Duodenal mucosa (tissue), 2 donors: ENCODE results near the gene CDIPT.
A peak's percentile ranks its signal among the peaks of the same experiment; 100 is the strongest.
"Not testable (repeated sequence)": the region's sequence is repeated elsewhere in the genome, so short reads cannot be mapped to it uniquely, and the experiment has no call there.

Experiments used
- H3K27ac ChIP-seq: one replicate; pipeline ENCODE4 v1.7.0; 2013; ENCODE audit warnings: low read depth, low read length
- H3K27me3 ChIP-seq, 2 donors: one replicate each; pipeline ENCODE4 v1.7.0; 2013; ENCODE audit warnings: low read length in 2 of 2, control low read depth in 1 of 2; ENCODE audit not compliant: insufficient read depth in 2 of 2, control insufficient read depth in 1 of 2
- H3K36me3 ChIP-seq, 2 donors: one replicate each; pipeline ENCODE4 v1.7.0; 2013; ENCODE audit warnings: low read length in 2 of 2, control low read depth in 1 of 2; ENCODE audit not compliant: insufficient read depth in 2 of 2, control insufficient read depth in 1 of 2
- H3K4me1 ChIP-seq, 2 donors: one replicate each; pipeline ENCODE4 v1.7.0; 2013; ENCODE audit warnings: low read length in 2 of 2, control low read depth in 1 of 2; ENCODE audit not compliant: insufficient read depth in 2 of 2, control insufficient read depth in 1 of 2
- H3K4me3 ChIP-seq, 2 donors: one replicate each; pipeline ENCODE4 v1.7.0; 2013; ENCODE audit warnings: low read length in 2 of 2, low read depth in 1 of 2
- H3K9ac ChIP-seq, 2 donors: one replicate each; pipeline ENCODE4 v1.7.0; 2013; ENCODE audit warnings: low read length in 2 of 2, low read depth in 1 of 2
- H3K9me3 ChIP-seq, 2 donors: one replicate each; pipeline ENCODE4 v1.7.0; 2013; ENCODE audit warnings: low read length in 2 of 2, control low read depth in 1 of 2; ENCODE audit not compliant: control insufficient read depth in 1 of 2

CDIPT gene

DNA sequence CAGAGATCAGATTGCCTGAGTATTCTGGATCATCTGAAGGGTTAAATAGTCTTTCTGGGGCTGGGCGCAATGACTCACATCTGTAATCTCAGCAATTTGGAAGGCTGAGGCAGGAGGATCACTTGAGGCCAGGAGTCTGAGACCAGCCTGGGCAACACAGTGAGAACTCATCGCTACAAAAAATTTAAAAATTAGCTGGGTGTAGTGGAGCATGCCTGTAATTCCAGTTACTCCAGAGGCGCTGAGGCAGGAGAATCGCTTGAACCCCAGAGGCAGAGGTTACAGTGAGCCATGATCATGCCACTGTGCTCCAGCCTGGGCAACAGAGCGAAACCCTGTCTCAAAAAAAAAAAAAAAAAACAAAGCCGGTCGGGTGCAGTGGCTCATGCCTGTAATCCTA, 27.1 kb downstream of the CDIPT start:
- Histone ChIP-seq H3K27ac (no peak overlapping the region), H3K27me3 (no peaks in the 10 kb centered on the region), H3K4me1 (no peaks in the 10 kb centered on the region), H3K9me3 (no peaks in the 10 kb centered on the region), H3K4me3 (no peak overlapping the region), H3K9ac (no peak overlapping the region), H3K36me3 (peaks cover 33 to 87% of the 10 kb centered on the region in 2 donors)

DNA sequence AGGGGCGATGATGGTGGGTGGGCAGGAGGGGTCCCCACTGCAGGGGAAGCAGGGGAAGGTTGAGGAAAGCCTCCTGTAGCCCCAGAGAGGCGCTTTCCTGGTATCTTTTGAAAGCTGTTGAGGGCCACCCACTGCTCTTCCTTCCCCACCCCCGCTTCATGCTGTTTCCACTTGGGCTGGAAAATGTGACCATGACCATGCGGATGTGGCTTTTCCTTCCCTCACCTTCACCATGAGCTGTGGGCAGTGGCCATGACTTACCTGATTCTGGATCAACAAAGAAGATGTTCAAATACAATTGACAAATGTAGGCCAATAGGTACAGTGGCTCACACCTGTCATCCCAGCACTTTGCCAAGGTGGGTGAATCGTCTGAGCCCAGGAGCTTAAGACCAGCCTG, 28.9 kb downstream of the CDIPT start:
- peaks cover 40 to 82% of the 10 kb centered on the region in 2 donors for H3K36me3 ChIP-seq
- no peaks in the 10 kb centered on the region for H3K9me3 ChIP-seq
- peaks cover 0 to 11% of the 10 kb centered on the region in 2 donors for H3K4me1 ChIP-seq
- H3K4me3 ChIP-seq, result no peak overlapping the region
- no peaks in the 10 kb centered on the region for H3K27me3 ChIP-seq
- H3K9ac ChIP-seq, result no peak overlapping the region
- H3K27ac ChIP-seq, result no peak overlapping the region

DNA sequence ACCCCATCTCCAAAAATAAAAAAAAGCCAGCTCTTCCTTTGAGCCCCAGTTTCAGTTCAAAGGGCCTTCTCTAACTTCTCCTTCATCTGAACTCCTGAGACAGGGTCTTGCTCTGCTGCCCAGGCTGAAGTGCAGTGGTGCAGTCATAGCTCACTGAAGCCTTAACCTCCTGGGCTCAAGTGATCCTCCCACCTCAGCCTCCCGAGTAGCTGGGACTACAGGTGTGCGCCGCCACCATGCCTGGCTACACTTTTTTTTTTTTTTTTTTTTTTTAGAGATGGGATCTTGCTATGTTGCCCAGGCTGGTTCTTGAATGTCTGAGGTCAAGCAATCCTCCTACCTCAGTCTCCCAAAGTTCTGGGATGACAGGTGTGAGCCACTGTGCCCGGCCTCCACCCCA, 29.8 kb downstream of the CDIPT start:
- Histone ChIP-seq H3K4me1 (peaks cover 0 to 19% of the 10 kb centered on the region in 2 donors), H3K36me3 (peaks cover 38 to 74% of the 10 kb centered on the region in 2 donors)
- H3K9me3 ChIP-seq, H3K27ac ChIP-seq, H3K9ac ChIP-seq, H3K27me3 ChIP-seq, H3K4me3 ChIP-seq: not testable (repeated sequence)

DNA sequence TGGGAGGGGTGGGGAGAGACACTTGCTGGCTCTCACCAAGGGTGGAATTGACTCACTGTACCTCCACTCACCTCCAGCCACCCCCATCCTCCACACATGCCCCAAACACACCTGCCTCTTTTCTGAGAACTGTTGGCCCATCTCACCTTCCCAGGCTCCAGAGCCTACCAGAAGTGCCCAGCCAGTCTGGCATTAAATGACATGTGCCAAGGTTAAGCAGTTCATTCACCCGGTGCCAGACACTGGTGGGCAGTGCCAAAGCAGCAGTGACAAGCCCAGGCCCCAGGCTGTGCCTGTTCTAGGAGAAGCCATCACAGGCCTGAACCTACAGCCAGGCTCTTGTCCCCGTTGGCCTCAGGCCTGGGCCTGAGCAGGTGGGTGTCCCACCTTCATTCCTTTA, 31.5 kb downstream of the CDIPT start:
- Histone ChIP-seq H3K9ac (no peak overlapping the region), H3K4me1 (peaks cover 7 to 30% of the 10 kb centered on the region in 2 donors), H3K27me3 (no peaks in the 10 kb centered on the region), H3K36me3 (peaks cover 26 to 58% of the 10 kb centered on the region in 2 donors), H3K9me3 (no peaks in the 10 kb centered on the region), H3K4me3 (no peak overlapping the region), H3K27ac (no peak overlapping the region)

DNA sequence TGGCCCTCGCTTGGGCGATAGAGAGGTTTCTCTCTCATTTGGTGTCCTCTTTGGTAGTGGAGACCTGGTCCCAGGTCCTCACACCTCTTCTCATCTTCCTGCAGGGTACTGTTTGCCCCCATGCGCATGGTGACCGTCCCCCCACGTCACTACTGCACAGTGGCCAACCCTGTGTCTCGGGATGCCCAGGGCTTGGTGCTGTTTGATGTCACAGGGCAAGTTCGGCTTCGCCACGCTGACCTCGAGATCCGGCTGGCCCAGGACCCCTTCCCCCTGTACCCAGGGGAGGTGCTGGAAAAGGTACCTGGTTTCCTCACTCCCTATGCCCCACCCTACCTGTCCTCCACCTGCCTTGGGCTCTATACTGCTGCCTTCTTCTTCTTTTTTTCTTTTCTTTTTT, 32.3 kb downstream of the CDIPT start:
- no peak overlapping the region for H3K27ac ChIP-seq

DNA sequence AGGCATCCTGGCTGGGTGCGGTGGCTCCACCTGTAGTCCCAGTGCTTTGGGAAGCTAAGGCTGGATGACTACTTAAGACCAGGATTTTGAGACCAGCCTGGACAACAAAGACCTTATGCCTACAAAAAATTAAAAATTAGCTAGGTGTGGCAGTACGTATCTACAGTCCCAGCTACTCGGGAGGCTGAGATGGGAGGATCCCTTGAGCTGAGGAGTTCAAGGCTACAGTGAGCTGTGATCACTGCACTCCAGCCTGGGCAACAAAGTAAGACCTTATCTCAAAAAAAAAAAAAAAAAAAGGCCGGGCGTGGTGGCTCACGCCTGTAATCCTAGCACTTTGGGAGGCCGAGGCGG, 36.7 kb downstream of the CDIPT start:
- Histone ChIP-seq H3K4me1 (peaks cover 39 to 79% of the 10 kb centered on the region in 2 donors), H3K4me3 (peak overlapping the region in 1 of 2 donors; percentile 13), H3K36me3 (peaks cover 17 to 18% of the 10 kb centered on the region in 2 donors), H3K9me3 (no peaks in the 10 kb centered on the region), H3K27me3 (no peaks in the 10 kb centered on the region), H3K27ac (peak overlapping the region; percentile 53), H3K9ac (peak overlapping the region in 1 of 2 donors; percentile 6)

More for the DNA sequence above, 32.3 kb downstream of the CDIPT start:
- H3K4me1 ChIP-seq, result peaks cover 12 to 37% of the 10 kb centered on the region in 2 donors
- H3K27me3 ChIP-seq, result no peaks in the 10 kb centered on the region
- no peak overlapping the region for H3K4me3 ChIP-seq
- H3K9me3 ChIP-seq, result no peaks in the 10 kb centered on the region
- H3K9ac ChIP-seq, result no peak overlapping the region
- peaks cover 27 to 51% of the 10 kb centered on the region in 2 donors for H3K36me3 ChIP-seq

DNA sequence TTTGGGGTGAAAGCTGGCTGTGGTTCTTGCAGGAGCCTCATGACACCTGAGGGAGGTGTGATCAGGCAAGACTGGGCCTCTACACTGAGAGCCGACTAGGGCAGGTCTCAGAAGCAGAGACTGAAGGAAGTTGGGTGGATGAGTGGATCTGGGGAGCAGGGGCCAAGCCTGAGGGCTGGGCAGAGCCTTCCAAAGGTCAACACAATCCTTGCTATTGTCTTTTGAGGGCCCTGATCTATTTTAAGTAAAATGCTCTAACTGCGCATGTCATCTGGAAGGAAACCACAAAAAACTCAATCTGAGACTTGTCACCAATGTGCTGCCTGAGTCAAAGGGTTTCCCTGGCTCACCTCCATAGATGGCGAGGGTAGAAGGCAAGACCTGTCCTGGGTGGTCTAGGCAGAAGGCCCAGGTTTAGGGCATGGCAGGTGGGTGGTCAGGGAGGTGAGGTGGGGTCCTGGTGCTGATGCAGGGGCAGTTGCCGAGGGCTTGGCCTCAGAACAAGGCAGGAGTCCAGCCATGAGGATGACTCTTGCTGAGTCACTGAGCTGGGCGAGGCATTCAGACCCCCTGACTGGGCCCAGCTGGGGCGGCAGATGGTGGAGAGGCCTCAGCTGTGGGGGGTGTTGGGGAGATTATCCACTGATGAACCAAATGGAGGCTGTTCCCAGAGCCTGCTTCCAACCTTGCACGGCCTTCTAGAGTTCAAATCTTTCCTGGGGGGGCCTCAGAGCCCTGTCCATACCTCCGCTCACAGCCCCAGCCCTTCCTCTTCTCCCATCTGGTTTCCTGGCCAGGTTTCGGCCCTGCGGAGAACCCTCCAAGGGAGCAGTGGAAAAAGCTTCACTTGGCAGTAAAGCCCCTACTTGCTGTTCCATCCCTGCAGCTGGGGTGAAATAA, 37.6 kb downstream of the CDIPT start:
- no peaks in the 10 kb centered on the region for H3K27me3 ChIP-seq
- peaks cover 39 to 84% of the 10 kb centered on the region in 2 donors for H3K4me1 ChIP-seq
- peaks cover 8 to 12% of the 10 kb centered on the region in 2 donors for H3K36me3 ChIP-seq
- H3K4me3 ChIP-seq, result peak overlapping the region; percentile 13 to 44
- no peaks in the 10 kb centered on the region for H3K9me3 ChIP-seq
- peak overlapping the region; percentile 71 for H3K27ac ChIP-seq
- peak overlapping the region; percentile 7 to 37 for H3K9ac ChIP-seq

DNA sequence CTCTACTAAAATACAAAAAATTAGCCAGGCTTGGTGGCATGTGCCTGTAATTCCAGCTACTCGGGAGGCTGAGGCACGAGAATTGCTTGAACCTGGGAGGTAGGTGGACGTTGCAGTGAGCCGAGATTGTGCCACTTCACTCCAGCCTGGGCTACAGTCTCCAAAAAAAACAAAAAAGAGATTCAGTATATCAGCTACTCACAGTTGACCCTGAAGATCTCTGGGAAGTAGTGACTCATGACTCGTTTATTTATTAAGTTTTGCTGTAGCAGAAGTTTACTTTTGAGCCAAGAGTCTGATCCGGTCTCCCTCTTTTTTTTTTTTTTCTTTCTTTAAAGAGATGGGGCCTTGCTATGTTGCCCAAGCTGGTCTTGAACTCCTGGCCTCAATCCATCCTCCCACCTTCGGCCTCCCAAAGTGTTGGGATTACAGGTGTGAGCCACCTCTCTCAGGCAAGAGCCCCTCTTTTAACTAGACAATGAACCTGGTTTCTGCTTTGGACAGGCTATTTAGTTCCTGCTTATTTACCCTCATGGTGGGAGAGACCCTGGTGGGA, 38.4 kb downstream of the CDIPT start:
- H3K27me3 ChIP-seq, result no peaks in the 10 kb centered on the region
- H3K27ac ChIP-seq, result peak overlapping the region; percentile 71
- H3K9ac ChIP-seq, result peak overlapping the region; percentile 7 to 37
- peaks cover under 1 to 6% of the 10 kb centered on the region in 2 donors for H3K36me3 ChIP-seq
- H3K4me3 ChIP-seq, result peak overlapping the region; percentile 33 to 54
- H3K4me1 ChIP-seq, result peaks cover 43 to 83% of the 10 kb centered on the region in 2 donors
- no peaks in the 10 kb centered on the region for H3K9me3 ChIP-seq

DNA sequence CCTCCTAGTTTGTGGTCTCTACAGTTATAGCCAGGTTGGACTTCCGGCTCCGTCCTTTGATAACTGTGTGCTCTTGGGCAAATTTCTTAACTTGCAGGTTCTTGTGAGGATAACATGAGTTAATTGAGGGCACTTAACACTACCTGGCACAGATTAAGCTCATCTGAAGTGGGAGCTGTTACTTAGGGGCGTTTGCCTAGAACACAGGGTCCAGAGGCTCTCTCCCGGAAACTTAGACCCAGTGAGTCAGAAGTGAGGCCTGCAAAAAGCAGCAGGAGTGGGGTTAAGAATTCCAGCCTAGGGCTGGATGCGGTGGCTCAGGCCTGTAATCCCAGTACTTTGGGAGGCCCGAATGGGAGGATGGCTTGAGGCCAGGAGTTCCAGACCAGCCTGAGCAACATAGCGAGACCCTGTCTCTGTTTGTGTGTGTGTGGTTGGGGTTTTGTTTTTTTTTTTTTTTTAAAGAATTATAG, 41.3 kb downstream of the CDIPT start:
- H3K27me3 ChIP-seq, result no peaks in the 10 kb centered on the region
- H3K9ac ChIP-seq, result peak overlapping the region; percentile 90 to 96
- peak overlapping the region; percentile 94 to 98 for H3K4me3 ChIP-seq
- H3K9me3 ChIP-seq, result no peaks in the 10 kb centered on the region
- peak overlapping the region; percentile 95 for H3K27ac ChIP-seq
- H3K4me1 ChIP-seq, result peaks cover 55 to 89% of the 10 kb centered on the region in 2 donors
- H3K36me3 ChIP-seq, result peaks cover 3 to 10% of the 10 kb centered on the region in 2 donors
